K562 (cell line): ENCODE measurements around the gene DGCR6L. TPM values are rescaled to one million over a fixed set of nuclear protein-coding genes. Genes with fewer than 3 reads are reported as not detected.

Experiments
- CCNT2 ChIP-seq: IDR thresholded peaks from 2 replicates; pipeline ENCODE4 v1.6.1; 2011; ENCODE audit warnings: borderline replicate concordance, low read depth, mild to moderate bottlenecking, moderate library complexity, mixed read lengths, low read length; ENCODE audit not compliant: insufficient read length; ENCODE audit errors: extremely low read depth
- CGGBP1 ChIP-seq: fragments of 250-450 bp; sonication (Bioruptor Pico); IDR thresholded peaks from 2 replicates; pipeline ENCODE4 v1.9.0; 2021; ENCODE audit warnings: mild to moderate bottlenecking
- E2F4 ChIP-seq: sonication (generic); formaldehyde crosslinking; IDR thresholded peaks from 2 replicates; pipeline ENCODE4 v1.8.0; 2022; ENCODE audit warnings: mild to moderate bottlenecking, low read depth, missing genetic modification reagents
- GABPB2 ChIP-seq: fragments of 250-450 bp; sonication (Bioruptor Pico); conservative IDR thresholded peaks from 2 replicates; pipeline ENCODE4 v1.5.1; 2021; ENCODE audit warnings: mild to moderate bottlenecking
- HCFC1 ChIP-seq: IDR thresholded peaks from 2 replicates; pipeline ENCODE4 v1.6.1; 2012; ENCODE audit warnings: low read depth, low read length, improper control_type of control experiment
- HMBOX1 ChIP-seq: sonication (generic); IDR thresholded peaks from 2 replicates; pipeline ENCODE4 v1.6.1; 2016
- MED1 ChIP-seq: sonication (generic); formaldehyde crosslinking; IDR thresholded peaks from 2 replicates; pipeline ENCODE4 v1.8.1; 2023; ENCODE audit warnings: missing genetic modification reagents, borderline replicate concordance
- MEIS2 ChIP-seq: fragments of 450-650 bp; IDR thresholded peaks from 2 replicates; pipeline ENCODE4 v1.6.1; 2014; ENCODE audit warnings: mild to moderate bottlenecking; ENCODE audit not compliant: partially characterized antibody
- NFE2L1 ChIP-seq: fragments of 450-650 bp; IDR thresholded peaks from 2 replicates; pipeline ENCODE4 v1.6.1; 2016; ENCODE audit warnings: missing genetic modification characterization, low read depth, mild to moderate bottlenecking, missing compliant biosample characterization, moderate library complexity, borderline replicate concordance
- SIX5 ChIP-seq, 2 experiments: IDR thresholded peaks; 2 replicates each; pipeline ENCODE4 v1.6.1; 2011; ENCODE audit warnings: low read length in 2 of 2, borderline replicate concordance in 1 of 2, low read depth in 1 of 2, mild to moderate bottlenecking in 1 of 2, moderate library complexity in 1 of 2; ENCODE audit not compliant: insufficient read depth in 1 of 2
- SPI1 ChIP-seq: IDR thresholded peaks from 2 replicates; pipeline ENCODE4 v1.6.1; 2011; ENCODE audit warnings: low read depth, low read length, control low read depth, borderline replicate concordance
- ZBTB11 ChIP-seq, 3 experiments: fragments of 200-800 bp in 1 of 3; fragments of 250-450 bp in 1 of 3; fragments of 450-650 bp in 1 of 3; sonication (Bioruptor Pico) in 1 of 3; sonication (Bioruptor generic) in 1 of 3; formaldehyde crosslinking in 1 of 3; IDR thresholded peaks; 2 replicates each; pipeline versions ENCODE4 v1.6.1 to v1.8.0; 2016 to 2022; ENCODE audit warnings: mild to moderate bottlenecking in 2 of 3, missing genetic modification characterization in 2 of 3, missing compliant biosample characterization in 1 of 3, moderate library complexity in 1 of 3
- ZNF384 ChIP-seq: IDR thresholded peaks from 2 replicates; pipeline ENCODE4 v1.6.1; 2012; ENCODE audit warnings: low read depth, low read length, improper control_type of control experiment
- ZNF77 ChIP-seq: fragments of 250-450 bp; sonication (Bioruptor Pico); IDR thresholded peaks from 2 replicates; pipeline ENCODE4 v1.5.0; 2020
- ZZZ3 ChIP-seq: fragments of 450-650 bp; IDR thresholded peaks from 2 replicates; pipeline ENCODE4 v1.6.1; 2016; ENCODE audit warnings: antibody characterized with exemption, mild to moderate bottlenecking, moderate library complexity
- polyA plus RNA-seq, 8 experiments: library from polyadenylated mRNA; depleted of rRNA in 4 of 8; stranded (reverse) in 5 of 8; unstranded in 3 of 8; fragments of >200 nt; fragmentation: Nextera tagmentation in 2 of 8; fragmentation: Illumina TruSeq in 1 of 8; extraction: Ambion mirVana in 2 of 8; extraction: Trizol in 1 of 8; gene quantifications; 2 replicates each; pipeline versions ENCODE4 v1.2.1 to v1.2.3, GENCODE V29; 2011 to 2014; ENCODE audit warnings: inconsistent platforms in 1 of 8, missing spikeins in 1 of 8
- total RNA-seq, 7 experiments: library from RNA; depleted of rRNA in 6 of 7; stranded (reverse); fragments of >200 nt in 6 of 7; fragmentation: Illumina TruSeq in 2 of 7; extraction: Trizol in 2 of 7; gene quantifications; 2 replicates each; pipeline versions ENCODE4 v1.2.1 to v1.2.3, GENCODE V29; 2011 to 2021; ENCODE audit warnings: low replicate concordance in 1 of 7
- TF ChIP-seq, protein P1 (sequence below): fragments of 450-650 bp; IDR thresholded peaks from 2 replicates; pipeline ENCODE4 v1.7.1; 2018; ENCODE audit warnings: mild to moderate bottlenecking, low read depth; ENCODE audit not compliant: partially characterized antibody

The DGCR6L gene
- total and polyA plus RNA-seq, 9 of the 15 experiments (the other 6 are each of a cell fraction or from before 2014, with no cell fraction given), result 3.6 to 151 (median 51.0) TPM

DNA sequence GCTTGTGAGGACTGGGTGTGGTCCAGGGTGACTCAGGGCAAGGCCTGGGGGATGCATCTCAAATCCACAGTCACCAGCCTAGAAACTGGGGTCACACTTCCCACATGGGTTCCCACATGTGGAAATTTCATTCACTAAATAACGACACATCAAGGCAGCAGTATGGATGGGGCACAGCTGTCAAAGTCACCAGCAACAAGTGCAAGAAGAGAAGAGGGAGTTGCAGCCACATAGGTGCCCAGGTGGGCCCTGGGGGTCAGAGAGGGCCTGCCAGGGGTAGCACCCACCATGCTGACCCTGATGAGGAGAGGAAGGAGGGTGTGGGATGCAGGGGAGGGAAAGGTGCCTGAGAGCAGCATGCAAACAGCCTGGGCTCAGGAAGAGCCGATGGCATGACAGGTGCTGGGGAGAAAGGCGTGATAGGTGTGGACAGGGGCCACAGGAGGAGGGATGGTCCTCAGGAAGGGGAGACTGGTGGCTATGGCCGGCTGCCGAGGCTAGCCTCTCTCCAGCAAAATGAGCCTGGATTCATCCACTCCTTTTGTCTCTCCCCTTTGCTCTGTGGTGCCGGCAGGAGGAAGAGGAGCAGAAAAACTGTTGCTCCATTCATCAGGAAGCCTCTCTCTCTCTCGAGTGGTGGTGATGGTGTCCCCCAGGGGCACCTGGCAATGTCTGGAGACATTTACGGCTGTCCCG is 22.3 kb downstream of the DGCR6L start (continued):
- TF ChIP-seq NFE2L1 (tag) (no peak), CGGBP1 (CRISPR knock-in tag) (0 out of 2 replicates have a peak, but pooled peaks have one; percentile 41), ZNF77 (CRISPR knock-in tag) (no peak), HMBOX1 (no peak), CCNT2 (no peak), GABPB2 (CRISPR knock-in tag) (peak; percentile 62; the same call in 1 of the 2 replicates), SPI1 (no peak), SIX5 (IDR thresholded peaks at IDR 0.05; ENCODE audit: borderline replicate concordance in 1 of 2, insufficient read depth in 1 of 2, low read depth in 1 of 2, low read length in 2 of 2) (peak in 1 of 2 experiments; percentile 24; a peak in 1 of 4 replicates), MEIS2 (no peak), ZNF384 (no peak), ZBTB11 (CRISPR knock-in tag; IDR thresholded peaks at IDR 0.05) (no peak), ZZZ3 (no peak), HCFC1 (no peak), MED1 (no peak), E2F4 (CRISPR knock-in tag) (0 out of 2 replicates have a peak, but pooled peaks have one; percentile 70)
- TF ChIP-seq, protein P1, sequence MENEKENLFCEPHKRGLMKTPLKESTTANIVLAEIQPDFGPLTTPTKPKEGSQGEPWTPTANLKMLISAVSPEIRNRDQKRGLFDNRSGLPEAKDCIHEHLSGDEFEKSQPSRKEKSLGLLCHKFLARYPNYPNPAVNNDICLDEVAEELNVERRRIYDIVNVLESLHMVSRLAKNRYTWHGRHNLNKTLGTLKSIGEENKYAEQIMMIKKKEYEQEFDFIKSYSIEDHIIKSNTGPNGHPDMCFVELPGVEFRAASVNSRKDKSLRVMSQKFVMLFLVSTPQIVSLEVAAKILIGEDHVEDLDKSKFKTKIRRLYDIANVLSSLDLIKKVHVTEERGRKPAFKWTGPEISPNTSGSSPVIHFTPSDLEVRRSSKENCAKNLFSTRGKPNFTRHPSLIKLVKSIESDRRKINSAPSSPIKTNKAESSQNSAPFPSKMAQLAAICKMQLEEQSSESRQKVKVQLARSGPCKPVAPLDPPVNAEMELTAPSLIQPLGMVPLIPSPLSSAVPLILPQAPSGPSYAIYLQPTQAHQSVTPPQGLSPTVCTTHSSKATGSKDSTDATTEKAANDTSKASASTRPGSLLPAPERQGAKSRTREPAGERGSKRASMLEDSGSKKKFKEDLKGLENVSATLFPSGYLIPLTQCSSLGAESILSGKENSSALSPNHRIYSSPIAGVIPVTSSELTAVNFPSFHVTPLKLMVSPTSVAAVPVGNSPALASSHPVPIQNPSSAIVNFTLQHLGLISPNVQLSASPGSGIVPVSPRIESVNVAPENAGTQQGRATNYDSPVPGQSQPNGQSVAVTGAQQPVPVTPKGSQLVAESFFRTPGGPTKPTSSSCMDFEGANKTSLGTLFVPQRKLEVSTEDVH, result no peak
